ENCODE results near the gene KDM3B. TPM values are rescaled to one million over a fixed set of nuclear protein-coding genes. Genes with fewer than 3 reads are reported as not detected.

The KDM3B gene
- total and polyA plus RNA-seq, 2 of the 8 experiments (the other 6 are each of a cell fraction or from before 2014, with no cell fraction given): 27.1 to 78.1 TPM

GRCh38 chr5:138369706-138370105, 17.2 kb downstream of the KDM3B start (continued):
- TF ChIP-seq CHD7 (IDR thresholded peaks at IDR 0.05; ENCODE audit: insufficient replicate concordance, low read length): no peak
- TF ChIP-seq ATF3 (IDR thresholded peaks at IDR 0.05; ENCODE audit: insufficient read depth, low read depth, low read length): no peak
- no peak for TF ChIP-seq EGR1 (IDR thresholded peaks at IDR 0.05; ENCODE audit: borderline replicate concordance, low read depth, low read length)
- no peak for TF ChIP-seq SP1 (IDR thresholded peaks at IDR 0.05; ENCODE audit: low read depth, low read length)
- TF ChIP-seq BCL11A (IDR thresholded peaks at IDR 0.05; ENCODE audit: low read depth in 2 of 2, low read length in 2 of 2): no peak
- no peak for TF ChIP-seq SAP30 (IDR thresholded peaks at IDR 0.05; ENCODE audit: insufficient read depth, insufficient replicate concordance, low read length)

All from H1 (cell line).